K562 (cell line): ENCODE data around the gene P4HB. TPM values are rescaled to one million over a fixed set of nuclear protein-coding genes. Genes with fewer than 3 reads are reported as not detected.

ENCODE experiments used
- ATF7 ChIP-seq: fragments of 450-650 bp; IDR thresholded peaks from 2 replicates; pipeline ENCODE4 v1.7.1; 2014; ENCODE audit warnings: mild to moderate bottlenecking, moderate library complexity
- DNMT1 ChIP-seq: fragments of 450-650 bp; IDR thresholded peaks from 2 replicates; pipeline ENCODE4 v1.6.1; 2016; ENCODE audit warnings: antibody characterized with exemption, mild to moderate bottlenecking
- EP400 ChIP-seq: fragments of 450-650 bp; IDR thresholded peaks from 2 replicates; pipeline ENCODE4 v1.6.1; 2017; ENCODE audit warnings: antibody characterized with exemption, mild to moderate bottlenecking, moderate library complexity
- EZH2 ChIP-seq: IDR thresholded peaks from 2 replicates; pipeline ENCODE4 v1.6.1; 2012; ENCODE audit warnings: low read depth, mild to moderate bottlenecking, inconsistent platforms, low read length, borderline replicate concordance
- HNRNPLL ChIP-seq: fragments of 200-400 bp; formaldehyde crosslinking; IDR thresholded peaks from 2 replicates; pipeline ENCODE4 v1.6.1; 2017; ENCODE audit warnings: low read length, low read depth, mild to moderate bottlenecking; ENCODE audit not compliant: poor library complexity, severe bottlenecking
- KHSRP ChIP-seq: fragments of 450-650 bp; IDR thresholded peaks from 2 replicates; pipeline ENCODE4 v1.6.1; 2017
- NCOA4 ChIP-seq: fragments of 450-650 bp; IDR thresholded peaks from 2 replicates; pipeline ENCODE4 v1.6.1; 2018; ENCODE audit warnings: mild to moderate bottlenecking; ENCODE audit not compliant: partially characterized antibody
- POLR2AphosphoS2 ChIP-seq: IDR thresholded peaks from 2 replicates; pipeline ENCODE4 v1.6.1; 2012; ENCODE audit warnings: low read length, improper control_type of control experiment
- POLR2AphosphoS5 ChIP-seq: IDR thresholded peaks from 2 replicates; pipeline ENCODE4 v1.6.1; 2011; ENCODE audit warnings: mild to moderate bottlenecking, low read depth, low read length, moderate library complexity; ENCODE audit not compliant: control insufficient read depth, insufficient read depth
- RBM14 ChIP-seq: fragments of 200-400 bp; formaldehyde crosslinking; IDR thresholded peaks from 2 replicates; pipeline ENCODE4 v1.6.1; 2018; ENCODE audit warnings: low read depth, mild to moderate bottlenecking, low read length, moderate library complexity, borderline replicate concordance; ENCODE audit not compliant: insufficient read depth
- SIN3A ChIP-seq, 2 experiments: fragments of 150-350 bp in 1 of 2; IDR thresholded peaks; 2 replicates each; pipeline ENCODE4 v1.6.1; 2011 to 2016; ENCODE audit warnings: borderline replicate concordance in 2 of 2, low read depth in 2 of 2, low read length in 2 of 2, mild to moderate bottlenecking in 2 of 2, moderate library complexity in 2 of 2; ENCODE audit not compliant: control insufficient read depth in 1 of 2
- SP1 ChIP-seq: sonication (generic); formaldehyde crosslinking; IDR thresholded peaks from 2 replicates; pipeline ENCODE4 v1.8.1; 2022; ENCODE audit warnings: mild to moderate bottlenecking, missing genetic modification reagents
- YY1 ChIP-seq, 3 experiments: IDR thresholded peaks; 2 replicates each; pipeline ENCODE4 v1.6.1; 2011; ENCODE audit warnings: low read length in 2 of 3, mild to moderate bottlenecking in 2 of 3, moderate library complexity in 2 of 3, borderline replicate concordance in 1 of 3, control low read depth in 1 of 3, low read depth in 1 of 3; ENCODE audit not compliant: insufficient read depth in 3 of 3, insufficient replicate concordance in 2 of 3, control insufficient read depth in 1 of 3, insufficient read length in 1 of 3; ENCODE audit errors: extremely low read depth in 1 of 3
- ZC3H8 ChIP-seq: fragments of 450-650 bp; IDR thresholded peaks from 2 replicates; pipeline ENCODE4 v1.6.1; 2017
- ZKSCAN8 ChIP-seq: fragments of 200-800 bp; sonication (Bioruptor generic); IDR thresholded peaks from 2 replicates; pipeline ENCODE4 v1.6.1; 2016; ENCODE audit warnings: missing genetic modification characterization, missing compliant biosample characterization
- polyA plus RNA-seq, 8 experiments: library from polyadenylated mRNA; depleted of rRNA in 4 of 8; stranded (reverse) in 5 of 8; unstranded in 3 of 8; fragments of >200 nt; fragmentation: Nextera tagmentation in 2 of 8; fragmentation: Illumina TruSeq in 1 of 8; extraction: Ambion mirVana in 2 of 8; extraction: Trizol in 1 of 8; gene quantifications; 2 replicates each; pipeline versions ENCODE4 v1.2.1 to v1.2.3, GENCODE V29; 2011 to 2014; ENCODE audit warnings: inconsistent platforms in 1 of 8, missing spikeins in 1 of 8
- total RNA-seq, 7 experiments: library from RNA; depleted of rRNA in 6 of 7; stranded (reverse); fragments of >200 nt in 6 of 7; fragmentation: Illumina TruSeq in 2 of 7; extraction: Trizol in 2 of 7; gene quantifications; 2 replicates each; pipeline versions ENCODE4 v1.2.1 to v1.2.3, GENCODE V29; 2011 to 2021; ENCODE audit warnings: low replicate concordance in 1 of 7
- TF ChIP-seq, protein P1 (sequence below): fragments of 250-450 bp; sonication (Bioruptor Pico); IDR thresholded peaks from 2 replicates; pipeline ENCODE4 v1.9.0; 2021; ENCODE audit warnings: mild to moderate bottlenecking
- TF ChIP-seq, protein P2 (sequence below): fragments of 250-450 bp; sonication (Bioruptor Pico); IDR thresholded peaks from 2 replicates; pipeline ENCODE4 v1.4.0; 2020; ENCODE audit warnings: mild to moderate bottlenecking, moderate library complexity, borderline replicate concordance
- TF ChIP-seq, protein P3 (sequence below): sonication (generic); formaldehyde crosslinking; IDR thresholded peaks from 2 replicates; pipeline ENCODE4 v1.9.0; 2022; ENCODE audit warnings: mild to moderate bottlenecking, missing genetic modification reagents
- TF ChIP-seq, protein P4 (sequence below): fragments of 450-650 bp; formaldehyde crosslinking; IDR thresholded peaks from 2 replicates; pipeline ENCODE4 v1.4.0; 2020; ENCODE audit warnings: mild to moderate bottlenecking, moderate library complexity

P4HB gene
- total and polyA plus RNA-seq, 9 of the 15 experiments (the other 6 are each of a cell fraction or from before 2014, with no cell fraction given), result 4.4 to 645 (median 325) TPM

DNA sequence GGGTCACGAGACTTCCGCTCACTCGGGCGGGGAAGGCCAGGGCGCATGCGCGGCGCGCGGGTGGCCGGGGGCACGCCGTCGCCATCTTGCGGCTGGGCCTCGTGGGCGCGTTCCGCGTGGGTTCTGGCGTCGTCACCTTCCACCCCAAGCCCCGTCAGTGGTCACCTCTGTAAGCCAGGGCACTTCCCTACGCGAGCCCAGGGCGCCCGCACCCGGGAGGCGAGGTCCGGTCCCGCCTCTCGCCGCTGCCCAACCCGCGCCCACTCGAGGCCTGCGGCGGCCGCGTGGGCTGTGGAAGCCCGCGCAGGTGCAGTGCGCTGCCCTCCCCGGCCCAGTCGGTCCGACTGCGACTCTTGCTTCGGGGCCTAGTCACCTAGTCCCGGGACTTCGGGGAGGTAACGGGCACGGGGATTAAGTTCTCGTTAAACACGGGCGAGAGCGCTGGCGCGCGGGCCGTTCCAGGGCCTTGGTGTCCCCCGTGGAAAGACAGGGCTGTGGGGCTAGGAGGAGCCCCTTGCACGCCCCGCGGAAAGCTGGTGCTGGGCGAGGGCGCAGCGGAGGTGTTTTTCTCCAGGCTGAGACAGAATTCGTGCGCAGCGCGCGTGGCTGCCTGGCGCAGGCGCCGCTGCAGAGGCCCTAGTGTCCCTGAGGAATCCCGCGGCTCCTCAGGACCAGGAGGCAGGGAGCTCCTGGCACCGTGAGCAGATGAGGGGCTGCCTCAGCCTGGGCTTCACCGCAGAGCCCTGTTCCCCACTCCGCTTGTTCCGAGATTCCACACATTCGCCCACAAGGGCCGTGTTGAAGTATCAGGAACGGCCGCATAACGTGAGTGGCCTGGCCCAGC lies 11.3 kb upstream of the P4HB start (continued):
- TF ChIP-seq, protein P1, sequence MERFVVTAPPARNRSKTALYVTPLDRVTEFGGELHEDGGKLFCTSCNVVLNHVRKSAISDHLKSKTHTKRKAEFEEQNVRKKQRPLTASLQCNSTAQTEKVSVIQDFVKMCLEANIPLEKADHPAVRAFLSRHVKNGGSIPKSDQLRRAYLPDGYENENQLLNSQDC (CRISPR knock-in tag), result no peak
- TF ChIP-seq EZH2 (no peak), ZKSCAN8 (0 out of 2 replicates have a peak, but pooled peaks have one; percentile 63), KHSRP (no peak), POLR2AphosphoS5 (peak; percentile 74), SP1 (CRISPR knock-in tag) (peak; percentile 62; the same call in 1 of the 2 replicates), EP400 (peak; percentile 98), RBM14 (peak; percentile 99), SIN3A (IDR thresholded peaks at IDR 0.05; ENCODE audit: borderline replicate concordance in 2 of 2, control insufficient read depth in 1 of 2, low read depth in 2 of 2, low read length in 2 of 2) (peak in 1 of 2 experiments; percentile 59; a peak in 2 of 4 replicates), ZC3H8 (no peak), YY1 (IDR thresholded peaks at IDR 0.05; ENCODE audit: borderline replicate concordance in 1 of 3, control insufficient read depth in 1 of 3, extremely low read depth in 1 of 3, insufficient read depth in 3 of 3, insufficient read length in 1 of 3, insufficient replicate concordance in 2 of 3, low read depth in 1 of 3, low read length in 2 of 3) (peak; percentile 88 to 97 (median 95)), ATF7 (peak; percentile 73; the same call in 1 of the 2 replicates), HNRNPLL (peak; percentile 60), POLR2AphosphoS2 (0 out of 2 replicates have a peak, but pooled peaks have one; percentile 24), NCOA4 (no peak), DNMT1 (no peak)
- TF ChIP-seq, protein P2, sequence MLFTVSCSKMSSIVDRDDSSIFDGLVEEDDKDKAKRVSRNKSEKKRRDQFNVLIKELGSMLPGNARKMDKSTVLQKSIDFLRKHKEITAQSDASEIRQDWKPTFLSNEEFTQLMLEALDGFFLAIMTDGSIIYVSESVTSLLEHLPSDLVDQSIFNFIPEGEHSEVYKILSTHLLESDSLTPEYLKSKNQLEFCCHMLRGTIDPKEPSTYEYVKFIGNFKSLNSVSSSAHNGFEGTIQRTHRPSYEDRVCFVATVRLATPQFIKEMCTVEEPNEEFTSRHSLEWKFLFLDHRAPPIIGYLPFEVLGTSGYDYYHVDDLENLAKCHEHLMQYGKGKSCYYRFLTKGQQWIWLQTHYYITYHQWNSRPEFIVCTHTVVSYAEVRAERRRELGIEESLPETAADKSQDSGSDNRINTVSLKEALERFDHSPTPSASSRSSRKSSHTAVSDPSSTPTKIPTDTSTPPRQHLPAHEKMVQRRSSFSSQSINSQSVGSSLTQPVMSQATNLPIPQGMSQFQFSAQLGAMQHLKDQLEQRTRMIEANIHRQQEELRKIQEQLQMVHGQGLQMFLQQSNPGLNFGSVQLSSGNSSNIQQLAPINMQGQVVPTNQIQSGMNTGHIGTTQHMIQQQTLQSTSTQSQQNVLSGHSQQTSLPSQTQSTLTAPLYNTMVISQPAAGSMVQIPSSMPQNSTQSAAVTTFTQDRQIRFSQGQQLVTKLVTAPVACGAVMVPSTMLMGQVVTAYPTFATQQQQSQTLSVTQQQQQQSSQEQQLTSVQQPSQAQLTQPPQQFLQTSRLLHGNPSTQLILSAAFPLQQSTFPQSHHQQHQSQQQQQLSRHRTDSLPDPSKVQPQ (CRISPR knock-in tag), result no peak
- TF ChIP-seq, protein P3, sequence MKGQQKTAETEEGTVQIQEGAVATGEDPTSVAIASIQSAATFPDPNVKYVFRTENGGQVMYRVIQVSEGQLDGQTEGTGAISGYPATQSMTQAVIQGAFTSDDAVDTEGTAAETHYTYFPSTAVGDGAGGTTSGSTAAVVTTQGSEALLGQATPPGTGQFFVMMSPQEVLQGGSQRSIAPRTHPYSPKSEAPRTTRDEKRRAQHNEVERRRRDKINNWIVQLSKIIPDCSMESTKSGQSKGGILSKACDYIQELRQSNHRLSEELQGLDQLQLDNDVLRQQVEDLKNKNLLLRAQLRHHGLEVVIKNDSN (CRISPR knock-in tag), result peak; percentile 87
- TF ChIP-seq, protein P4, sequence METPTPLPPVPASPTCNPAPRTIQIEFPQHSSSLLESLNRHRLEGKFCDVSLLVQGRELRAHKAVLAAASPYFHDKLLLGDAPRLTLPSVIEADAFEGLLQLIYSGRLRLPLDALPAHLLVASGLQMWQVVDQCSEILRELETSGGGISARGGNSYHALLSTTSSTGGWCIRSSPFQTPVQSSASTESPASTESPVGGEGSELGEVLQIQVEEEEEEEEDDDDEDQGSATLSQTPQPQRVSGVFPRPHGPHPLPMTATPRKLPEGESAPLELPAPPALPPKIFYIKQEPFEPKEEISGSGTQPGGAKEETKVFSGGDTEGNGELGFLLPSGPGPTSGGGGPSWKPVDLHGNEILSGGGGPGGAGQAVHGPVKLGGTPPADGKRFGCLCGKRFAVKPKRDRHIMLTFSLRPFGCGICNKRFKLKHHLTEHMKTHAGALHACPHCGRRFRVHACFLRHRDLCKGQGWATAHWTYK (CRISPR knock-in tag), result peak; percentile 77; the same call in 1 of the 2 replicates
